ENCODE measurements around the gene GALNT18.

- TF ChIP-seq EZH2 (IDR thresholded peaks at IDR 0.05; ENCODE audit: borderline replicate concordance, insufficient read depth, low read length, poor library complexity, severe bottlenecking) (no peak), RAD21 (conservative IDR thresholded peaks at IDR 0.05) (no peak)
- TF ChIP-seq, protein P1, sequence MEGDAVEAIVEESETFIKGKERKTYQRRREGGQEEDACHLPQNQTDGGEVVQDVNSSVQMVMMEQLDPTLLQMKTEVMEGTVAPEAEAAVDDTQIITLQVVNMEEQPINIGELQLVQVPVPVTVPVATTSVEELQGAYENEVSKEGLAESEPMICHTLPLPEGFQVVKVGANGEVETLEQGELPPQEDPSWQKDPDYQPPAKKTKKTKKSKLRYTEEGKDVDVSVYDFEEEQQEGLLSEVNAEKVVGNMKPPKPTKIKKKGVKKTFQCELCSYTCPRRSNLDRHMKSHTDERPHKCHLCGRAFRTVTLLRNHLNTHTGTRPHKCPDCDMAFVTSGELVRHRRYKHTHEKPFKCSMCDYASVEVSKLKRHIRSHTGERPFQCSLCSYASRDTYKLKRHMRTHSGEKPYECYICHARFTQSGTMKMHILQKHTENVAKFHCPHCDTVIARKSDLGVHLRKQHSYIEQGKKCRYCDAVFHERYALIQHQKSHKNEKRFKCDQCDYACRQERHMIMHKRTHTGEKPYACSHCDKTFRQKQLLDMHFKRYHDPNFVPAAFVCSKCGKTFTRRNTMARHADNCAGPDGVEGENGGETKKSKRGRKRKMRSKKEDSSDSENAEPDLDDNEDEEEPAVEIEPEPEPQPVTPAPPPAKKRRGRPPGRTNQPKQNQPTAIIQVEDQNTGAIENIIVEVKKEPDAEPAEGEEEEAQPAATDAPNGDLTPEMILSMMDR (IDR thresholded peaks at IDR 0.05; ENCODE audit: poor library complexity, severe bottlenecking): no peak
Observed at GRCh38 chr11:11320825-11321224, 301.0 kb downstream of the GALNT18 start.

All from neural cell (in vitro differentiated cells).